ENCODE data around the gene ENDOG.
"Not testable (repeated sequence)": the region's sequence is repeated elsewhere in the genome, so short reads cannot be mapped to it uniquely, and the experiment has no call there.

Gene ENDOG

DNA sequence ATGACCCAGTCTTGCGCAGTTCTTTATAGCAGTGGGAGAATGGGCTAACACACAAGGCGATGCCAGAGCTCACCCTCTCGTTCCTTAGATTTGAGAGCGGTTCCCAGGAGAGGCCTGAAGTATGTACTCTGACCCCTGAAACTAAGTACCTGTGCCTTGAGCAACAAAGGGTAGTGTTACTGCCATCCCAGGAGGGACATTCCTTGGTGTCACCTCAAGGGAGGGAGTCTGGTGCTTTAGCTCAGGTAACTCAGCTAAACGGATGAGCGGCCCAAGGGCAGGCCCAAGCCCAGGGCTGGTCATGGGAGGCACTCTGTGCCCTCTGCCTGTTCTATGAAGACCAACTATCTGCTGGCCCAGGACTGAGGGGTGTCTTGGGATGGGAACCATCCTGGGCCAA lies 43.2 kb downstream of the ENDOG start:
- Histone ChIP-seq H3K27ac (ENCODE audit: low read depth, low read length) (no peak overlapping the region), H3K4me3 (ENCODE audit: low read depth in 1 of 2, low read length in 2 of 2) (no peak overlapping the region), H3K27me3 (ENCODE audit: control insufficient read depth in 1 of 2, insufficient read depth in 2 of 2, low read length in 2 of 2) (no peaks in the 10 kb centered on the region), H3K9ac (ENCODE audit: low read depth in 1 of 2, low read length in 2 of 2) (no peak overlapping the region), H3K4me1 (ENCODE audit: control insufficient read depth in 1 of 2, insufficient read depth in 2 of 2, low read length in 2 of 2) (peaks cover 0 to 5% of the 10 kb centered on the region in 2 donors), H3K36me3 (ENCODE audit: control insufficient read depth in 1 of 2, insufficient read depth in 2 of 2, low read length in 2 of 2) (no peaks in the 10 kb centered on the region), H3K9me3 (ENCODE audit: control insufficient read depth in 1 of 2, low read length in 2 of 2) (no peaks in the 10 kb centered on the region)

DNA sequence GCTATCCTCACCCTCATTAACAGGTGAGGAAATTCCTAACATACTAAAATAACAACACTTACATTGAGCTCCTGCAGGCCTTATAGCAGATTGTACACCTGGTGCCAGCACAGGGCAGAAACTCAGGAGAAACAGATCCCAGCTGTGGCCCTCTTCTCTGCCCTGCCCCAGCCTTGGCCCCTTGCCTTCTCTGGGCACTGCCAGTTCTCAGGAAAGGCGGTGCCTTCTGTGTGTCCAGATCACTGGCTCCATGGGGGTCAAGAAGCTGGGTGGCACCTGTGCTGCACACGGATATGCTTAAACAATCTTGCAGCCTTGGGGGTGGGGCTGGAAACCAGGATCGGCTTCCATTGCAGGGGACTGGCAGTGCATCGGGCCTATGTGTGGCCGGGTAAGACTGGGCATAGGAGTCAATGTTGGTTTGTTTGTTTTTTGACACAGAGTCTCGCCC lies 44.1 kb downstream of the ENDOG start:
- Histone ChIP-seq H3K27ac (ENCODE audit: low read depth, low read length) (no peak overlapping the region), H3K36me3 (ENCODE audit: control insufficient read depth in 1 of 2, insufficient read depth in 2 of 2, low read length in 2 of 2) (no peaks in the 10 kb centered on the region), H3K4me3 (ENCODE audit: low read depth in 1 of 2, low read length in 2 of 2) (no peak overlapping the region), H3K4me1 (ENCODE audit: control insufficient read depth in 1 of 2, insufficient read depth in 2 of 2, low read length in 2 of 2) (peaks cover 0 to 5% of the 10 kb centered on the region in 2 donors), H3K27me3 (ENCODE audit: control insufficient read depth in 1 of 2, insufficient read depth in 2 of 2, low read length in 2 of 2) (no peaks in the 10 kb centered on the region), H3K9ac (ENCODE audit: low read depth in 1 of 2, low read length in 2 of 2) (no peak overlapping the region), H3K9me3 (ENCODE audit: control insufficient read depth in 1 of 2, low read length in 2 of 2) (no peaks in the 10 kb centered on the region)

DNA sequence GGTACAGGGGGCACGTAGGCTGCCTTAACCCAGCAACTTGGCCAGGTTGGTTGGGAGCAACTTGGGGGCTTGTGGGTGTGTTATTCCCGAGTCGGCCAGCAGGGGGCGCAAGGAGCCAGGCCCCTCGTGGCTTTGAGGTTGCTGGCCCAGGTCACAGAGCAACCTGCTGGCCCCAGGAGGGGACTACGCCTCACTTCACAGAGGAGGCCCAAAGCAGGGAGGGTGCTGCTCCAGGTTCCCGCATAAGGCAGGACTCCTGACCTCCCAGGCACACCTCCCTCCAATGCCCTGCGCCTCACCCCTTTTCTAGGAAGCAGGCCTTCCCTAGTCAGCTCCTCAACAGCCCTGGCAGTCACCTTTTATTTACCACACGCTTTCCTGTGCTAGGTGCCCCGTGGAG lies 45.3 kb downstream of the ENDOG start:
- no peak overlapping the region for H3K27ac ChIP-seq (ENCODE audit: low read depth, low read length)
- no peak overlapping the region for H3K4me3 ChIP-seq (ENCODE audit: low read depth in 1 of 2, low read length in 2 of 2)

DNA sequence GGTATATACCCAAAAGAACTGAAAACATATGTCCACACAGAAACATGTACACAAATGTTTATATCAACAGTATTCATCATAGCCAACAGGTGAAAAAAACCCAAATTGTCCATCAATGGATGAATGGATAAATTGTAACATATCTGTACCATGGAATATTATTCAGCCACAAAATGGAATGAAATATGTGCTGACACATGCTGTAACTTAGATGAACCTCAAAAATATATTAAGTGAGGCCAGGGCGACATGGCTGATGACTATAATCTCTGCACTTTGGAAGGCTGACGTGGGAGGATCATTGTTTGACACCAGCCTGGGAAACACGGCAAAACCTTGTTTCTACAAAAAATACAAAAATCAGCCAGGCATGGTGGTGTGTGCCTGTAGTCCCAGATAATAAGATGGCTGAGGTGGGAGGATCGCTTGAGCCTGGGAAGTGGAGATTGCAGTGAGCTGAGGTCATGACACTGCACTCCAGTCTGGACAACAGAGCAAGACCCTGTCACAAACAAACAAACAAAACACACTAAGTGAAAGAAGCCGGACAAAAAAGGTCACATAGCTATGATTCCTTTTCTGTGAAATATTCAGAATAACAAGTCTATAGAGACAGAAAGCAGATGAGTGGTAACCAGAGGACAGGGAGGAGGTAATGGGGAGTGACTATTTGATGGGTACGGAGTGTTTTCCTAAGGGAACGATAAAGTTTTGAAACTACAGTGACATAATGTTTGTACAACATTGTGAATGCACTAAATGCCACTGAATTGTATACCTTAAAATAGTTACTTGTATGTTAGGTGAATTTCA lies 52.0 kb downstream of the ENDOG start:
- no peaks in the 10 kb centered on the region for H3K9me3 ChIP-seq (ENCODE audit: control insufficient read depth in 1 of 2, low read length in 2 of 2)
- H3K36me3 ChIP-seq (ENCODE audit: control insufficient read depth in 1 of 2, insufficient read depth in 2 of 2, low read length in 2 of 2), result no peaks in the 10 kb centered on the region
- no peak overlapping the region for H3K9ac ChIP-seq (ENCODE audit: low read depth in 1 of 2, low read length in 2 of 2)
- H3K27me3 ChIP-seq (ENCODE audit: control insufficient read depth in 1 of 2, insufficient read depth in 2 of 2, low read length in 2 of 2), result no peaks in the 10 kb centered on the region
- H3K4me1 ChIP-seq (ENCODE audit: control insufficient read depth in 1 of 2, insufficient read depth in 2 of 2, low read length in 2 of 2), result no peaks in the 10 kb centered on the region
- H3K4me3 ChIP-seq (ENCODE audit: low read depth in 1 of 2, low read length in 2 of 2), result no peak overlapping the region
- H3K27ac ChIP-seq (ENCODE audit: low read depth, low read length), result no peak overlapping the region

More for the DNA sequence above, 45.3 kb downstream of the ENDOG start:
- Histone ChIP-seq H3K27me3 (ENCODE audit: control insufficient read depth in 1 of 2, insufficient read depth in 2 of 2, low read length in 2 of 2) (no peaks in the 10 kb centered on the region), H3K36me3 (ENCODE audit: control insufficient read depth in 1 of 2, insufficient read depth in 2 of 2, low read length in 2 of 2) (no peaks in the 10 kb centered on the region), H3K4me1 (ENCODE audit: control insufficient read depth in 1 of 2, insufficient read depth in 2 of 2, low read length in 2 of 2) (peaks cover 0 to 5% of the 10 kb centered on the region in 2 donors), H3K9ac (ENCODE audit: low read depth in 1 of 2, low read length in 2 of 2) (no peak overlapping the region), H3K9me3 (ENCODE audit: control insufficient read depth in 1 of 2, low read length in 2 of 2) (no peaks in the 10 kb centered on the region)

DNA sequence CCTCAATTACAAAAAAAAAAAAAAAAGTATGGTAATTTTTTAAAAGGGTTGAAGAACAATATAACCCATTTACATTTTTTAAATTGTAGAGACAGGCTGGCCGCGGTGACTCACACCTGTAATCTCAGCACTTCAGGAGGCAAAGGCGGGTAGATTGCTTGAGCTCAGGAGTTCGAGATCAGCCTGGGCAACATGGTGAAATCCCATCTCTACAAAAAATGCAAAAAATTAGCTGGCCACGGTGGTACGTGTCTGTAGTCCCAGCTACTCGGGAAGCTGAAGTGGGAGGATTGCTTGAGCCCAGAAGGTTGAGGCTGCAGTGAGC lies 52.6 kb downstream of the ENDOG start:
- not testable (repeated sequence) for H3K36me3 ChIP-seq (ENCODE audit: control insufficient read depth in 1 of 2, insufficient read depth in 2 of 2, low read length in 2 of 2); H3K27me3 ChIP-seq (ENCODE audit: control insufficient read depth in 1 of 2, insufficient read depth in 2 of 2, low read length in 2 of 2); H3K27ac ChIP-seq (ENCODE audit: low read depth, low read length); H3K9ac ChIP-seq (ENCODE audit: low read depth in 1 of 2, low read length in 2 of 2); H3K4me1 ChIP-seq (ENCODE audit: control insufficient read depth in 1 of 2, insufficient read depth in 2 of 2, low read length in 2 of 2); H3K4me3 ChIP-seq (ENCODE audit: low read depth in 1 of 2, low read length in 2 of 2); H3K9me3 ChIP-seq (ENCODE audit: control insufficient read depth in 1 of 2, low read length in 2 of 2)
